D721Med (cell line): ENCODE results near the gene TKFC.

ENCODE experiments used
- DNase-seq: peaks from one replicate; pipeline ENCODE4 v3.0.0; 2011; ENCODE audit warnings: low spot score; ENCODE audit not compliant: insufficient read length
- FAIRE-seq: peaks from 2 replicates; lab custom pipeline; 2011; peaks lifted over from hg19 to GRCh38; lab: Jason Lieb, UNC
- CTCF ChIP-seq: IDR thresholded peaks from 2 replicates; pipeline ENCODE4 v1.5.1; 2012; ENCODE audit warnings: mild to moderate bottlenecking, control low read depth; ENCODE audit not compliant: insufficient read depth; ENCODE audit errors: missing control alignments

Gene TKFC

GRCh38 chr11:61310749-61311148 is 22.3 kb upstream of the TKFC start:
- DNase-seq, result no peak
- no peak for TF ChIP-seq CTCF
- FAIRE-seq, result no peak

- FAIRE-seq (no peak), DNase-seq (no peak)
- TF ChIP-seq CTCF, result no peak
Measured at GRCh38 chr11:61315260-61315659, 17.8 kb upstream of the TKFC start.

DNA sequence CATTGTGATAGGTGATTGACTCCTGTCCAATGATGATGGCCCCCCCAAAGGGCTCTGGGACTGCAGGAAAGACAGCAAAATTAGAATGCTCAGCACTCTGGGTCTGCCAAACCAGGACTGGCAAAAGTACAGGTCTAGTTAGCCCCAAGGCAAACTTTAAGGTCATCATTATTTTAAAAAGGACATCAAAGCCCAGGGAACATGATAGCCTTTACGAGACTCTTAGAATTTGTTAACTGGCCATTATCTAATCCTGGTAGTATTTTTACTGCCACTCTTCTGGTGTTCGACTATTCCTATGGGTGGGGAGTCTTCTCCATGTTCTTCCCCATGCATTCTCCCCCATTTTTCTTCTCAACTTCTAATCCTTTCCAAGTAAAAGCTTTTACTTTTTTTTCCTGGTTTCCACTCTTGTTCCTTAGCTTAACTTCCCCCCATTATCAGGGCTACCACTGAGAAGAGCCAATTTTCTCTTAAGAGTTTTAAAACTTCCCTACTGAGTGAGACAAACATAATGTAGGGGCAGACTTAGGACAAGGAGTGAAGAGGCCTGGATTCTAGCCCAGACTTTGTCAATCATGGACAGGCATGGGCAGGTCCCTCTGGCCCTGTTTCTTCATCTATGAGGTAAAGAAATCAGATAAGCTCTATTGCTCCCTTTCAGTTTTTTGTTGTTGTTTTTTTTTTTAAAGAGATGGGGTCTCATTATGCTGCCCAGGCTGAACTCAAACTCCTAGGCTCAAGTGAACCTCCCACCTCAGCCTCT is 7.2 kb upstream of the TKFC start:
- TF ChIP-seq CTCF, result no peak
- DNase-seq, result no peak

DNA sequence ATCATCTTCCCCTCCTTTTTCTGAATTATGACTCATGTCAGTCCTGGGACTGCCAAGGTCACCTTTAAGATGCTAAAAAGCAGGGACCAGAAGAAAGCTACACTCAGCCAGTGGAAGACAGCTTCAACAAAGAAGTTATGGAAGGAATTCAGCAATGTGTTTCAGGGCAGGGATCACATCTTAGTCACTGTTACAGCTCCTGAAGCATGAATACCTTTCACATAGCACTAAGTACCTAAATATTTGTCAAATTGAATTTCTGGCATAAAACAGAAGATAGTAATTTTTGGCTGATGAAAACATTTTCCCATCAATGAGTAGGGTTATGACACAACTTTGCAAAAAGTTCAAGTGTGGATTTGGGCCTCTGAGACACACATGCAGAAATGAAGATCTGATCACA is 5.4 kb upstream of the TKFC start:
- DNase-seq (no peak), FAIRE-seq (peak; percentile 53)
- no peak for TF ChIP-seq CTCF

More for the DNA sequence above, 7.2 kb upstream of the TKFC start:
- no peak for FAIRE-seq

GRCh38 chr11:61328351-61328750 is 4.7 kb upstream of the TKFC start:
- DNase-seq, result no peak
- no peak for FAIRE-seq
- TF ChIP-seq CTCF, result no peak

DNA sequence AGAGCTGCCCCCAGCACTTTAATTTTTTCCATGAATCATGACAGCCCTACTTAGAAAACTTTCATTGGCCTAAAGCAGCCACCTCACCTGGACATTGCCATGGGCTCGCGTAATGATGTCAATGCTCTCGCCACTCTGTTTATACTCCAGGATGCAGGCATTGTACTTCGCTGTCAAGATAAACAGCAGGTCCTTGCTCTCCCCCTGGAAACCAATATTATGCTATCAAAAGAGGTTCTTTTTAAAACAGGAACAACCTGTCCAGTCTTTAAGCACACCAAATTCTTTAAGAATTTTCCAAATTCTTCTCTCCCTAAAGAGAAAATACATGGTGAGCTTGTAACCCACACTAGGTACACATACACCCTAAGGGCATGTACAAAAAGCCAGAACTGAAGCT is 3.2 kb upstream of the TKFC start:
- DNase-seq (no peak), FAIRE-seq (no peak)
- no peak for TF ChIP-seq CTCF

- FAIRE-seq (no peak), DNase-seq (no peak)
- TF ChIP-seq CTCF, result no peak
Measured at GRCh38 chr11:61331651-61332050, 1.4 kb upstream of the TKFC start.
